CD14-positive monocyte (primary cell): ENCODE results near the gene SETSIP. TPM values are rescaled to one million over a fixed set of nuclear protein-coding genes. Genes with fewer than 3 reads are reported as not detected.

Experiments used
- DNase-seq, 3 donors: peaks; one replicate each; pipeline ENCODE4 v3.0.0-alpha.2; 2011 to 2022
- H2AFZ ChIP-seq: 2 replicates; pipeline ENCODE4 v1.6.0; 2012; ENCODE audit warnings: mild to moderate bottlenecking, low read depth, low read length, inconsistent platforms; ENCODE audit not compliant: insufficient read depth, poor library complexity, severe bottlenecking
- H3K27ac ChIP-seq, 2 donors: 1 replicate in 1 of 2; 2 replicates in 1 of 2; pipeline ENCODE4 v1.5.1; 2012 to 2013; ENCODE audit warnings: low read length in 2 of 2, control low read depth in 1 of 2, inconsistent platforms in 1 of 2, low read depth in 1 of 2, mild to moderate bottlenecking in 1 of 2
- H3K27me3 ChIP-seq, 2 donors: one replicate each; pipeline versions ENCODE4 v1.6.0 to v1.6.1; 2011 to 2013; ENCODE audit warnings: low read length in 2 of 2; ENCODE audit not compliant: control insufficient read depth in 2 of 2, insufficient read depth in 2 of 2
- H3K36me3 ChIP-seq, 2 donors: replicated peaks in 1 of 2; 1 replicate in 1 of 2; 2 replicates in 1 of 2; pipeline versions ENCODE4 v1.5.1 to v1.6.1; 2012 to 2013; ENCODE audit warnings: low read length in 2 of 2, control low read depth in 1 of 2, inconsistent platforms in 1 of 2, mild to moderate bottlenecking in 1 of 2; ENCODE audit not compliant: insufficient read depth in 2 of 2, control insufficient read depth in 1 of 2
- H3K4me1 ChIP-seq, 2 donors: 1 replicate in 1 of 2; 2 replicates in 1 of 2; pipeline versions ENCODE4 v1.5.1 to v1.6.1; 2012 to 2013; ENCODE audit warnings: low read length in 2 of 2, control low read depth in 1 of 2, inconsistent platforms in 1 of 2, mild to moderate bottlenecking in 1 of 2, moderate library complexity in 1 of 2; ENCODE audit not compliant: insufficient read depth in 2 of 2, control insufficient read depth in 1 of 2
- H3K4me2 ChIP-seq: replicated peaks from 2 replicates; pipeline ENCODE3; 2012; ENCODE audit warnings: low read length, moderate library complexity, mild to moderate bottlenecking; ENCODE audit not compliant: poor library complexity, severe bottlenecking; ENCODE audit errors: extremely low read depth
- H3K4me3 ChIP-seq, 3 experiments: fragments of 200-600 bp in 1 of 3; sonication (generic) in 1 of 3; replicated peaks in 1 of 3; 1 replicate in 2 of 3; 2 replicates in 1 of 3; pipeline ENCODE4 v1.5.1; 2011 to 2013; ENCODE audit warnings: low read length in 3 of 3, mild to moderate bottlenecking in 3 of 3, control low read depth in 2 of 3, low read depth in 2 of 3, inconsistent platforms in 1 of 3, moderate library complexity in 1 of 3
- H3K79me2 ChIP-seq: 2 replicates; pipeline ENCODE4 v1.6.0; 2012; ENCODE audit warnings: mild to moderate bottlenecking, control low read depth, inconsistent platforms, low read length, moderate library complexity; ENCODE audit not compliant: insufficient read depth
- H3K9ac ChIP-seq: 2 replicates; pipeline ENCODE4 v1.6.0; 2017; ENCODE audit warnings: low read length, mild to moderate bottlenecking; ENCODE audit not compliant: insufficient read depth, poor library complexity, severe bottlenecking
- H3K9me3 ChIP-seq, 2 donors: replicated peaks in 1 of 2; 1 replicate in 1 of 2; 2 replicates in 1 of 2; pipeline versions ENCODE4 v1.5.1 to v1.6.1; 2012 to 2013; ENCODE audit warnings: low read length in 2 of 2, control low read depth in 1 of 2; ENCODE audit not compliant: control insufficient read depth in 1 of 2, insufficient read depth in 1 of 2
- H4K20me1 ChIP-seq: 2 replicates; pipeline ENCODE4 v1.6.0; 2012; ENCODE audit warnings: mild to moderate bottlenecking, low read length, control low read depth, moderate library complexity; ENCODE audit not compliant: insufficient read depth
- H3K27ac Mint-ChIP-seq, 7 donors: one replicate each; pipeline ENCODE4 v1.8.0; 2020; ENCODE audit warnings: mild to moderate bottlenecking in 7 of 7, mixed read lengths in 7 of 7, moderate library complexity in 6 of 7, inconsistent platforms in 2 of 7
- H3K27me3 Mint-ChIP-seq, 3 donors: one replicate each; pipeline ENCODE4 v1.8.0; 2021 to 2022; ENCODE audit warnings: low read depth in 3 of 3, mild to moderate bottlenecking in 3 of 3, mixed read lengths in 3 of 3, moderate library complexity in 3 of 3, inconsistent platforms in 1 of 3
- H3K36me3 Mint-ChIP-seq, 2 donors: one replicate each; pipeline ENCODE4 v1.8.0; 2020; ENCODE audit warnings: mixed read lengths in 2 of 2, inconsistent platforms in 1 of 2, mild to moderate bottlenecking in 1 of 2
- H3K4me1 Mint-ChIP-seq: one replicate; pipeline ENCODE4 v1.8.0; 2020; ENCODE audit warnings: mild to moderate bottlenecking, mixed read lengths
- H3K4me3 Mint-ChIP-seq, 2 donors: one replicate each; pipeline ENCODE4 v1.8.0; 2020; ENCODE audit warnings: mild to moderate bottlenecking in 2 of 2, mixed read lengths in 2 of 2, moderate library complexity in 1 of 2
- H3K9me3 Mint-ChIP-seq, 7 donors: one replicate each; pipeline ENCODE4 v1.8.0; 2020 to 2022; ENCODE audit warnings: mixed read lengths in 7 of 7, mild to moderate bottlenecking in 6 of 7, moderate library complexity in 6 of 7, inconsistent platforms in 2 of 7
- WGBS: methylation state at CpG from one replicate; pipeline ENCODE4 v1.1.5; 2013; ENCODE audit warnings: missing lambda C conversion rate; ENCODE audit not compliant: insufficient coverage; 5-methylcytosine and 5-hydroxymethylcytosine counted together
- intact Hi-C, 2 donors: fragments of 100-400 bp; cut with micrococcal nuclease; formaldehyde crosslinking; loops; one replicate each; pipeline versions ENCODE4 v1.15.0 to v1.15.1; 2023
- polyA plus RNA-seq, 3 donors: library from polyadenylated mRNA; depleted of rRNA in 1 of 3; unstranded in 2 of 3; stranded (reverse) in 1 of 3; fragments of 300-500 nt in 2 of 3; fragments of >200 nt in 1 of 3; fragmentation: Illumina TruSeq in 2 of 3; gene quantifications; 1 replicate in 2 of 3; 2 replicates in 1 of 3; pipeline ENCODE4 v1.2.3, GENCODE V29; 2012 to 2021
- TF ChIP-seq, protein P1 (sequence below): fragments of 200-600 bp; IDR thresholded peaks from one replicate; pipeline ENCODE4 v1.8.0; 2022; ENCODE audit warnings: antibody characterized with exemption, mild to moderate bottlenecking

Gene SETSIP
- polyA plus RNA-seq, 3 donors: not detected

DNA sequence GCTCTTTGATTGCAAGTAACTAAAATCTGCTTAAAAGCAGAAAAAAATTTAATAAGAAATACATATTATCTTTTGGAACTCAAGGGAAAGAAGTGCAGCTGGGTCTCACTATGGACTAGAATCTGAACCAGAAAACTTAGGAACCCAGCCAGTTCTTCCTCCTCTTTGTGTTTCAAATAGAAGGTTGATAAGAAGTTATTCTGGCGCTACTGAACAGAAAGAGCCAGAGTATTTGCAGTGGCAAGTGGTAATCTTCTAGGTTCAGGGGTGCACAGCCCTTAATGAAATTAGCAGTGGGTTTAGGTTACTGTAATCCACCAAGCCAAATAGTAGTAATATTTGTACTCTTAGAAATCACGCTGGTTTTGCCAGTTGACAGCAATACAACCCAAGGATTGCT, 33.4 kb upstream of the SETSIP start:
- H3K4me2 ChIP-seq: no peak overlapping the region
- H3K4me3 Mint-ChIP-seq: no peak overlapping the region
- H3K27ac ChIP-seq: no peak overlapping the region
- no peak overlapping the region for H3K4me3 ChIP-seq
- no peaks in the 10 kb centered on the region for H4K20me1 ChIP-seq
- H3K4me1 ChIP-seq: no peaks in the 10 kb centered on the region
- H3K36me3 ChIP-seq: peaks cover 0 to 5% of the 10 kb centered on the region in 2 donors
- H3K27me3 ChIP-seq: no peaks in the 10 kb centered on the region
- no peak overlapping the region for H2AFZ ChIP-seq
- peaks cover 7 to 10% of the 10 kb centered on the region in 2 donors for H3K36me3 Mint-ChIP-seq
- 100% methylated on average over 1 of the region's 2 CpGs for WGBS
- H3K9ac ChIP-seq: no peak overlapping the region
- H3K27me3 Mint-ChIP-seq: peaks cover 0 to 2% (median 0%) of the 10 kb centered on the region in 3 donors
- no peaks in the 10 kb centered on the region for H3K79me2 ChIP-seq
- H3K27ac Mint-ChIP-seq: no peak overlapping the region
- TF ChIP-seq, protein P1, sequence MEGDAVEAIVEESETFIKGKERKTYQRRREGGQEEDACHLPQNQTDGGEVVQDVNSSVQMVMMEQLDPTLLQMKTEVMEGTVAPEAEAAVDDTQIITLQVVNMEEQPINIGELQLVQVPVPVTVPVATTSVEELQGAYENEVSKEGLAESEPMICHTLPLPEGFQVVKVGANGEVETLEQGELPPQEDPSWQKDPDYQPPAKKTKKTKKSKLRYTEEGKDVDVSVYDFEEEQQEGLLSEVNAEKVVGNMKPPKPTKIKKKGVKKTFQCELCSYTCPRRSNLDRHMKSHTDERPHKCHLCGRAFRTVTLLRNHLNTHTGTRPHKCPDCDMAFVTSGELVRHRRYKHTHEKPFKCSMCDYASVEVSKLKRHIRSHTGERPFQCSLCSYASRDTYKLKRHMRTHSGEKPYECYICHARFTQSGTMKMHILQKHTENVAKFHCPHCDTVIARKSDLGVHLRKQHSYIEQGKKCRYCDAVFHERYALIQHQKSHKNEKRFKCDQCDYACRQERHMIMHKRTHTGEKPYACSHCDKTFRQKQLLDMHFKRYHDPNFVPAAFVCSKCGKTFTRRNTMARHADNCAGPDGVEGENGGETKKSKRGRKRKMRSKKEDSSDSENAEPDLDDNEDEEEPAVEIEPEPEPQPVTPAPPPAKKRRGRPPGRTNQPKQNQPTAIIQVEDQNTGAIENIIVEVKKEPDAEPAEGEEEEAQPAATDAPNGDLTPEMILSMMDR: no peak
- intact Hi-C loops: no loop called here
- H3K9me3 Mint-ChIP-seq: peaks cover 0 to 5% (median 0%) of the 10 kb centered on the region in 7 donors
- H3K9me3 ChIP-seq: no peaks in the 10 kb centered on the region
- no peak for DNase-seq
- no peaks in the 10 kb centered on the region for H3K4me1 Mint-ChIP-seq

DNA sequence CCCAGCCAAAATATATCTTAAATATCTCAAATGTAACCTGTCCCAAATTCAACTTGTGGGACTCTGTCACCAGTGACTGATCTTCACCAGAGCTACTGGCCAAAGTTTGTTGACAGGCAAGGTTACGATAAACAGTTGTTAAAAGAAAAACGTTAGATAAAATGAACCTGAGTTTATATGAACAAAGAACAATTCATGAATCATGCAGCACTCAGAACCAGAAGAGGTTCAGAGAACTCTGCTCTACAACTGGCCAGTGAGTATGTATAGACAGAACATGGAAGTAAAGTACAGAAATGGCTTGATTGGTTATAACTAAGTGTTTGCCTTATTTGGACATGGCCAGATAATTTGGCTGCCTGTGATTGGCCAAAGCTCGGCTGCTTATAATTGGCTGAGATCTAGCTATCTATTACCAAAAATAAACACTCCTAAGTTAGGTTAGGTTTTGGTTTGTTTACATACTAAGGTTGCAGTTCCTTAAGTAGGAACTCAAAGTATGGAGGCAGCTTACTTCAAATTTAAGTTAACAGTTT, 30.4 kb upstream of the SETSIP start:
- H3K27ac Mint-ChIP-seq: no peak overlapping the region
- Histone ChIP-seq H3K27ac (no peak overlapping the region), H3K4me1 (no peaks in the 10 kb centered on the region), H3K9me3 (no peaks in the 10 kb centered on the region), H4K20me1 (no peaks in the 10 kb centered on the region), H3K4me2 (no peak overlapping the region), H3K36me3 (peaks cover 0 to 5% of the 10 kb centered on the region in 2 donors), H3K4me3 (no peak overlapping the region), H2AFZ (no peak overlapping the region), H3K9ac (no peak overlapping the region), H3K79me2 (no peaks in the 10 kb centered on the region), H3K27me3 (no peaks in the 10 kb centered on the region)
- peaks cover 0 to 5% (median 0%) of the 10 kb centered on the region in 7 donors for H3K9me3 Mint-ChIP-seq
- H3K4me1 Mint-ChIP-seq: no peaks in the 10 kb centered on the region
- intact Hi-C loops: no loop called here
- H3K4me3 Mint-ChIP-seq: no peak overlapping the region
- no peak for DNase-seq
- peaks cover 0 to 2% (median 0%) of the 10 kb centered on the region in 3 donors for H3K27me3 Mint-ChIP-seq
- TF ChIP-seq, protein P1: no peak
- WGBS: 100% methylated on average over 2 of the region's 3 CpGs
- H3K36me3 Mint-ChIP-seq: peaks cover 9 to 14% of the 10 kb centered on the region in 2 donors
